HepG2 (cell line): ENCODE measurements around the gene RREB1. TPM values are rescaled to one million over a fixed set of nuclear protein-coding genes. Genes with fewer than 3 reads are reported as not detected.
A peak's percentile ranks its signal among the peaks of the same experiment; 100 is the strongest.

Experiments used
- KLF15 ChIP-seq: sonication (generic); formaldehyde crosslinking; IDR thresholded peaks from 2 replicates; pipeline ENCODE4 v1.8.1; 2023; ENCODE audit warnings: borderline replicate concordance, mild to moderate bottlenecking, inconsistent platforms, missing genetic modification reagents, mixed read lengths
- MED8 ChIP-seq: sonication (generic); formaldehyde crosslinking; IDR thresholded peaks from 2 replicates; pipeline ENCODE4 v1.8.1; 2023; ENCODE audit warnings: mild to moderate bottlenecking, missing genetic modification reagents; ENCODE audit not compliant: insufficient replicate concordance
- MZF1 ChIP-seq: sonication (generic); formaldehyde crosslinking; IDR thresholded peaks from 2 replicates; pipeline ENCODE4 v1.8.1; 2023; ENCODE audit warnings: mild to moderate bottlenecking, missing genetic modification reagents, borderline replicate concordance
- NR2C2 ChIP-seq: sonication (generic); formaldehyde crosslinking; IDR thresholded peaks from 2 replicates; pipeline ENCODE4 v1.4.0; 2020; ENCODE audit warnings: missing genetic modification reagents, mild to moderate bottlenecking, moderate library complexity, borderline replicate concordance
- SRSF9 ChIP-seq: fragments of 200-400 bp; formaldehyde crosslinking; IDR thresholded peaks from 2 replicates; pipeline ENCODE4 v1.6.1; 2018; ENCODE audit warnings: borderline replicate concordance, mild to moderate bottlenecking, low read depth, low read length; ENCODE audit not compliant: insufficient read depth, poor library complexity, severe bottlenecking
- TBX3 ChIP-seq: fragments of 450-650 bp; IDR thresholded peaks from 2 replicates; pipeline ENCODE4 v1.6.1; 2017; ENCODE audit warnings: antibody characterized with exemption, mild to moderate bottlenecking, inconsistent platforms, borderline replicate concordance
- WIZ ChIP-seq: sonication (generic); formaldehyde crosslinking; IDR thresholded peaks from 2 replicates; pipeline ENCODE4 v1.5.1; 2020; ENCODE audit warnings: mild to moderate bottlenecking, missing genetic modification reagents
- ZIK1 ChIP-seq: sonication (generic); formaldehyde crosslinking; IDR thresholded peaks from 2 replicates; pipeline ENCODE4 v1.5.0; 2020; ENCODE audit warnings: mild to moderate bottlenecking, low read depth, missing genetic modification reagents, borderline replicate concordance
- ZNF253 ChIP-seq: sonication (generic); formaldehyde crosslinking; IDR thresholded peaks from 2 replicates; pipeline ENCODE4 v1.8.0; 2022; ENCODE audit warnings: mild to moderate bottlenecking, missing genetic modification reagents, borderline replicate concordance
- ZNF333 ChIP-seq: sonication (generic); formaldehyde crosslinking; IDR thresholded peaks from 2 replicates; pipeline ENCODE4 v1.4.0; 2020; ENCODE audit warnings: mild to moderate bottlenecking, missing genetic modification reagents, borderline replicate concordance
- ZNF839 ChIP-seq: sonication (generic); formaldehyde crosslinking; IDR thresholded peaks from 2 replicates; pipeline ENCODE4 v1.4.0; 2020; ENCODE audit warnings: missing genetic modification reagents, mild to moderate bottlenecking, borderline replicate concordance
- ZNF850 ChIP-seq: sonication (generic); formaldehyde crosslinking; conservative IDR thresholded peaks from 2 replicates; pipeline ENCODE4 v1.9.0; 2021; ENCODE audit warnings: mild to moderate bottlenecking, missing genetic modification reagents
- polyA plus RNA-seq, 8 experiments: library from polyadenylated mRNA; depleted of rRNA in 3 of 8; stranded (reverse) in 7 of 8; unstranded in 1 of 8; fragments of >200 nt; fragmentation: Illumina TruSeq in 4 of 8; extraction: Trizol in 4 of 8; gene quantifications; 2 replicates each; pipeline versions ENCODE4 v1.2.1 to v1.2.3, GENCODE V29; 2011 to 2016; ENCODE audit warnings: low read depth in 4 of 8, missing spikeins in 1 of 8, mixed read lengths in 1 of 8; ENCODE audit not compliant: insufficient read depth in 1 of 8
- total RNA-seq, 5 experiments: library from RNA; depleted of rRNA; stranded (reverse); fragments of >200 nt; fragmentation: Illumina TruSeq; extraction: Trizol; gene quantifications; 2 replicates each; pipeline ENCODE4 v1.2.3, GENCODE V29; 2016; ENCODE audit warnings: low read depth in 1 of 5

The RREB1 gene
- total and polyA plus RNA-seq, 2 of the 13 experiments (the other 11 are each of a cell fraction or from before 2014, with no cell fraction given), result 6.1 to 23.2 TPM

DNA sequence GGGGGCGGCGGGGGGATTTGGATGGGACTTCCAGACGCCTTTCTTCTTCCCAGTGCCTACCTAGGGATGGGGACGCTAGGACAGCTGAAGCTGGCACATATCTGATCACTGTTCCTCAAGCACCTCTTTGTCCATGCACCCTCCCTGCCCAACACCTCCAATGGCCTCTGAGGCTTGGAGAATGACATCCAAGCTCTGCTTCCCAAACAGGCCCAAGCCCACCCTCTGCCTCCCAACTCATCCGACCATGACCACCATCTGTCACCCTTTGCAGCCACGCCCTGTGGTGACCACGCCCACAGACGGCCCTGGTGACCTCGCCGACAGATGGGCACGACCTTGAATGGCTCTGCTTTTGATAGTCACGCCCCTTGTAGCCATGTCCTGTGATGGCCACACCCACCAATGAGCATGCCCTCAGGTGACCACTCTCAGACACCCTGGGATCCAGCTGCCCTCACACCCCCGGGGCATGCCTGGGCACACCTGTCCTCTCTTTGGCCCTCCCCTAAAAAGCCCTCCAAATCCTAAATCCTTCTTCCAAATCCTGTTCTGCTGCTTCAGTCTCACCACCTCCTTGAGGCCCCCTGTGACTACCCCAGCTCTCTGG is 154.2 kb downstream of the RREB1 start (continued):
- 0 out of 2 replicates have a peak, but pooled peaks have one; percentile 34 for TF ChIP-seq ZNF253 (CRISPR knock-in tag)
- 0 out of 2 replicates have a peak, but pooled peaks have one; percentile 26 for TF ChIP-seq TBX3
- peak; percentile 5 for TF ChIP-seq MED8 (CRISPR knock-in tag)
- 0 out of 2 replicates have a peak, but pooled peaks have one; percentile 1 for TF ChIP-seq WIZ (CRISPR knock-in tag)
- TF ChIP-seq ZNF839 (CRISPR knock-in tag), result 0 out of 2 replicates have a peak, but pooled peaks have one; percentile 3
- 0 out of 2 replicates have a peak, but pooled peaks have one; percentile 14 for TF ChIP-seq ZIK1 (CRISPR knock-in tag)
- no peak for TF ChIP-seq SRSF9
- TF ChIP-seq ZNF333 (CRISPR knock-in tag), result 0 out of 2 replicates have a peak, but pooled peaks have one; percentile 11
- no peak for TF ChIP-seq NR2C2 (CRISPR knock-in tag)
- no peak for TF ChIP-seq ZNF850 (CRISPR knock-in tag)
- TF ChIP-seq KLF15, result no peak
- peak; percentile 32; the same call in 1 of the 2 replicates for TF ChIP-seq MZF1 (CRISPR knock-in tag)
- TF ChIP-seq, all 625 proteins: peak for 13
